Glutamatergic neuron (in vitro differentiated cells): ENCODE results near the gene C5orf15. TPM values are rescaled to one million over a fixed set of nuclear protein-coding genes. Genes with fewer than 3 reads are reported as not detected.

Experiments
- DNase-seq: peaks from one replicate; pipeline ENCODE4 v3.0.0; 2022
- H3K27ac Mint-ChIP-seq: one replicate; pipeline ENCODE4 v1.8.0; 2020; ENCODE audit warnings: mild to moderate bottlenecking, mixed read lengths, inconsistent platforms; ENCODE audit not compliant: unreplicated experiment
- H3K27me3 Mint-ChIP-seq: one replicate; pipeline ENCODE4 v1.8.0; 2020; ENCODE audit warnings: mild to moderate bottlenecking, moderate library complexity, mixed read lengths, inconsistent platforms; ENCODE audit not compliant: unreplicated experiment
- H3K36me3 Mint-ChIP-seq: one replicate; pipeline ENCODE4 v1.8.0; 2020; ENCODE audit warnings: mild to moderate bottlenecking, mixed read lengths, inconsistent platforms; ENCODE audit not compliant: unreplicated experiment
- H3K4me1 Mint-ChIP-seq: one replicate; pipeline ENCODE4 v1.8.0; 2020; ENCODE audit warnings: mild to moderate bottlenecking, low read depth, mixed read lengths, inconsistent platforms; ENCODE audit not compliant: unreplicated experiment
- H3K4me3 Mint-ChIP-seq: one replicate; pipeline ENCODE4 v1.8.0; 2020; ENCODE audit warnings: mild to moderate bottlenecking, mixed read lengths, inconsistent platforms; ENCODE audit not compliant: unreplicated experiment
- H3K9me3 Mint-ChIP-seq: one replicate; pipeline ENCODE4 v1.8.0; 2020; ENCODE audit warnings: mild to moderate bottlenecking, moderate library complexity, mixed read lengths, inconsistent platforms; ENCODE audit not compliant: unreplicated experiment
- CTCF ChIP-seq: fragments of 200-600 bp; sonication (generic); IDR thresholded peaks from one replicate; pipeline ENCODE4 v1.5.0; 2021; ENCODE audit not compliant: partially characterized antibody, unreplicated experiment
- total RNA-seq: library from RNA; stranded (reverse); fragmentation: NEBNext Ultra II Directional; extraction: Animal tissue kit (Norgen Biotek cat#: 25700); gene quantifications from one replicate; pipeline ENCODE4 v1.2.1, GENCODE V29; 2021; ENCODE audit not compliant: unreplicated experiment

C5orf15 gene
- total RNA-seq, 1 donor from 2014 or later: 35.7 TPM

GRCh38 chr5:133926489-133927299, 41.7 kb downstream of the C5orf15 start:
- H3K9me3 Mint-ChIP-seq: peaks cover 4% of the 10 kb centered on the region
- H3K27me3 Mint-ChIP-seq: peaks cover 4% of the 10 kb centered on the region
- H3K4me1 Mint-ChIP-seq: peaks cover 21% of the 10 kb centered on the region
- no peak for TF ChIP-seq CTCF
- no peak overlapping the region for H3K27ac Mint-ChIP-seq
- H3K4me3 Mint-ChIP-seq: no peak overlapping the region
- DNase-seq: no peak
- no peaks in the 10 kb centered on the region for H3K36me3 Mint-ChIP-seq

DNA sequence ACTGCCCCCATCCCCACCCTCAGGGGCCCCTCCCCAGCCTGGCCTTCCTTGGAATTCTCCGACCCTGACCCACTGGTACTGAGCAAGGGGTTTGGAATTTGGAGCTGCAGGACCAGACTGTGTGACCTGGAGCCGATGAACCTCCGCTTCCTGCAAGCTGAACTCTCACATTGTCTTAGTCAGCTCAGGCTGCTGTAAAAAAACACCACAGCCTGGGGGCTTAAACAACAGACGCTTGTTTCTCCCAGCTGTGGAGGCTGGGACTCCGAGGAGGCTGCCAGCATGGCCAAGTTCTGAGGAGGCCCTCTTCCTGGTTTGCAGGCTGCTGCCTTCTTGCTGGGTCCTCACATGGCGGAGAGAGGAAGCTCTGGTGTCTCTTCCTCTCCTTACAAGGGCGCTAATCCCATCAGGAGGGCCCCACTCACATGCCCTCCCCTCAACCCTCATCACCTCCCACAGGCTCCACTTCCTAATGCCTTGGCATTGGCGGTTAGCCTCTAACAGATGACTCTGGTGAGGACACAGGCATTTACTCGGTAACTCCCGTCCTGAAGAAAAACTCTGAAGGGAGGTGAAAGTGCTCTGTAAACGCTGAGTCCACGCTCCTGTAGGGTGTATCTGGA, 42.4 kb downstream of the C5orf15 start:
- no peak for TF ChIP-seq CTCF
- H3K36me3 Mint-ChIP-seq: no peaks in the 10 kb centered on the region
- peaks cover 2% of the 10 kb centered on the region for H3K27me3 Mint-ChIP-seq
- H3K9me3 Mint-ChIP-seq: peaks cover 4% of the 10 kb centered on the region
- H3K27ac Mint-ChIP-seq: no peak overlapping the region
- DNase-seq: no peak
- H3K4me3 Mint-ChIP-seq: no peak overlapping the region
- H3K4me1 Mint-ChIP-seq: peaks cover 21% of the 10 kb centered on the region

DNA sequence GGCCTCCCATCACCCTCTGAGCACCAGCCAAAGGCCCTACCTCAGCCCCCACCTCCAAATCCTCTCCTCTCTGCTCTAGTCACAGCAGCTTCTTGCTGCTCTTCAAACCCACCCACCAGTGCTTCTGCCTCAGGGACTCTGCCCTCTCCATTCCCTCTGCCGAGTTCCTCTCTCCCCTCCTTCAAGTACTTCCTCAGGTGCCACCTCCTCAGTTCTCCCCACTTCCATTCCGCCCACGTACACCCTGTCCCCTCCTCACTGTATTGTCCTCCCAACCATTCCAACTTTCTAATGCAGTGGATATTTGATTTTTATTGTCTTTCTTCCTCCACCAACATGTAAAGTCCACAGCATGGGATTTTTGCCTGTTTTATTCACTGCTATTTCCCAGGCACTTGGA, 43.2 kb downstream of the C5orf15 start:
- Mint-ChIP-seq H3K9me3 (peaks cover 4% of the 10 kb centered on the region), H3K4me1 (peaks cover 21% of the 10 kb centered on the region), H3K27ac (no peak overlapping the region), H3K4me3 (no peak overlapping the region), H3K27me3 (peaks cover 2% of the 10 kb centered on the region), H3K36me3 (no peaks in the 10 kb centered on the region)
- no peak for DNase-seq
- TF ChIP-seq CTCF: no peak

GRCh38 chr5:133924221-133924920, 44.1 kb downstream of the C5orf15 start:
- no peaks in the 10 kb centered on the region for H3K36me3 Mint-ChIP-seq
- TF ChIP-seq CTCF: no peak
- peaks cover 7% of the 10 kb centered on the region for H3K9me3 Mint-ChIP-seq
- peaks cover 2% of the 10 kb centered on the region for H3K27me3 Mint-ChIP-seq
- peaks cover 21% of the 10 kb centered on the region for H3K4me1 Mint-ChIP-seq
- H3K27ac Mint-ChIP-seq: no peak overlapping the region
- no peak for DNase-seq
- H3K4me3 Mint-ChIP-seq: no peak overlapping the region
